Measurements from ENCODE around the gene DNAI7. TPM values are rescaled to one million over a fixed set of nuclear protein-coding genes. Genes with fewer than 3 reads are reported as not detected.
A peak's percentile ranks its signal among the peaks of the same experiment; 100 is the strongest.

The DNAI7 gene
- polyA plus RNA-seq, 1 of the 3 experiments (the other 2 are of a cell fraction), result 0.30 TPM

- Histone ChIP-seq H3K4me3 (ENCODE audit: low read depth in 2 of 2, low read length in 1 of 2) (no peak overlapping the region), H3F3A (replicated peaks; ENCODE audit: insufficient read depth) (peaks cover 14% of the 10 kb centered on the region), H3K79me2 (ENCODE audit: insufficient read depth) (peaks cover 14% of the 10 kb centered on the region), H3K9ac (no peak overlapping the region), H2AFZ (ENCODE audit: low read depth) (no peak overlapping the region), H3K9me3 (no peaks in the 10 kb centered on the region), H3K27ac (ENCODE audit: low read depth in 2 of 2, low read length in 1 of 2) (peak overlapping the region in 1 of 2 experiments; percentile 40; a peak in 2 of 4 replicates), H4K20me1 (ENCODE audit: insufficient read depth) (no peaks in the 10 kb centered on the region), H3K9me2 (no peaks in the 10 kb centered on the region), H3K4me2 (no peak overlapping the region), H3K4me1 (ENCODE audit: control insufficient read depth in 1 of 2, insufficient read depth in 2 of 2, low read depth in 1 of 2, low read length in 1 of 2) (no peaks in the 10 kb centered on the region; a peak in 1 of 4 replicates), H3K36me3 (replicated peaks in 1 of 2; ENCODE audit: control insufficient read depth in 1 of 2, insufficient read depth in 2 of 2, low read length in 1 of 2) (peaks cover 59 to 61% of the 10 kb centered on the region in 2 experiments), H3K27me3 (ENCODE audit: insufficient read depth) (no peaks in the 10 kb centered on the region)
- 86% methylated on average over 1 of the region's 1 CpG for WGBS (ENCODE audit: low lambda C conversion rate)
- no peak for DNase-seq
- CTCF ChIA-PET, result interaction anchor here (0.9 to 1.4 kb wide), 2 partner anchors 10 to 227 kb away, joined by 3 read pairs; no protein-coding TSS in a partner anchor
- TF ChIP-seq EP300 (IDR thresholded peaks at IDR 0.05; ENCODE audit: borderline replicate concordance in 1 of 2, low read depth in 1 of 2, low read length in 1 of 2), result no peak
- POLR2A ChIA-PET, result no interaction called here
Observed at GRCh38 chr12:25208554-25208953, 13.6 kb upstream of the DNAI7 start.

GRCh38 chr12:25207846-25208245, 12.9 kb upstream of the DNAI7 start:
- Histone ChIP-seq H3K27ac (ENCODE audit: low read depth in 2 of 2, low read length in 1 of 2) (no peak overlapping the region), H2AFZ (ENCODE audit: low read depth) (no peak overlapping the region), H3K27me3 (ENCODE audit: insufficient read depth) (no peaks in the 10 kb centered on the region), H3K9me2 (no peaks in the 10 kb centered on the region), H3F3A (replicated peaks; ENCODE audit: insufficient read depth) (peaks cover 17% of the 10 kb centered on the region), H3K4me1 (ENCODE audit: control insufficient read depth in 1 of 2, insufficient read depth in 2 of 2, low read depth in 1 of 2, low read length in 1 of 2) (no peaks in the 10 kb centered on the region; a peak in 1 of 4 replicates), H4K20me1 (ENCODE audit: insufficient read depth) (no peaks in the 10 kb centered on the region), H3K9me3 (no peaks in the 10 kb centered on the region), H3K9ac (no peak overlapping the region), H3K79me2 (ENCODE audit: insufficient read depth) (peaks cover 19% of the 10 kb centered on the region), H3K36me3 (replicated peaks in 1 of 2; ENCODE audit: control insufficient read depth in 1 of 2, insufficient read depth in 2 of 2, low read length in 1 of 2) (peaks cover 62 to 65% of the 10 kb centered on the region in 2 experiments), H3K4me2 (no peak overlapping the region), H3K4me3 (ENCODE audit: low read depth in 2 of 2, low read length in 1 of 2) (no peak overlapping the region)
- 96% methylated on average over 1 of the region's 1 CpG for WGBS (ENCODE audit: low lambda C conversion rate)
- TF ChIP-seq REST (IDR thresholded peaks at IDR 0.05; ENCODE audit: low read depth, low read length) (no peak), EZH2phosphoT487 (IDR thresholded peaks at IDR 0.05; ENCODE audit: borderline replicate concordance, low read depth) (no peak), TCF12 (IDR thresholded peaks at IDR 0.05) (no peak), RFX5 (IDR thresholded peaks at IDR 0.05; ENCODE audit: low read length) (no peak), RCOR1 (IDR thresholded peaks at IDR 0.05; ENCODE audit: low read length) (no peak), ZBTB33 (IDR thresholded peaks at IDR 0.05; ENCODE audit: borderline replicate concordance, low read depth) (no peak), RXRA (IDR thresholded peaks at IDR 0.05; ENCODE audit: borderline replicate concordance, low read depth) (no peak), MAX (IDR thresholded peaks at IDR 0.05; ENCODE audit: low read depth) (no peak), FOXJ3 (CRISPR knock-in tag; IDR thresholded peaks at IDR 0.05) (no peak), ELF1 (IDR thresholded peaks at IDR 0.05) (no peak), GATA2 (CRISPR knock-in tag; IDR thresholded peaks at IDR 0.05) (no peak), USF1 (IDR thresholded peaks at IDR 0.05; ENCODE audit: borderline replicate concordance, low read depth) (no peak), CTCF (IDR thresholded peaks at IDR 0.05) (no peak)
- no peak for DNase-seq
- ChIA-PET CTCF (interaction anchor here (0.8 to 1.4 kb wide), 2 partner anchors 34 to 228 kb away, joined by 3 to 4 read pairs; no protein-coding TSS in a partner anchor), POLR2A (no interaction called here)

Measured in SK-N-SH (cell line).